Activated CD8-positive, alpha-beta T cell treated with anti-CD3 and anti-CD28 coated beads for 36 hours (primary cell): ENCODE measurements around the gene LCORL. TPM values are rescaled to one million over a fixed set of nuclear protein-coding genes. Genes with fewer than 3 reads are reported as not detected.
"Not testable (repeated sequence)": the region's sequence is repeated elsewhere in the genome, so short reads cannot be mapped to it uniquely, and the experiment has no call there.

ENCODE experiments used
- ATAC-seq: fragments of 200-7000 bp; cut with Tn5 transposase; one replicate; pipeline ENCODE4 v1.10.0; 2021; ENCODE audit warnings: mild to moderate bottlenecking, moderate library complexity
- CTCF ChIA-PET: fragments of 350-600 bp; sonication (Branson Sonifier 250); formaldehyde crosslinking; loops from one replicate; lab custom pipeline; 2021; ENCODE audit warnings: antibody characterized with exemption; lab: Charles Lee
- POLR2A ChIA-PET: fragments of 350-600 bp; sonication (Branson Sonifier 250); formaldehyde crosslinking; loops from one replicate; lab custom pipeline; 2021; ENCODE audit warnings: antibody characterized with exemption; lab: Charles Lee
- DNase-seq: peaks from one replicate; pipeline ENCODE4 v3.0.0-alpha.2; 2020
- H3K27ac Mint-ChIP-seq: one replicate; pipeline ENCODE4 v1.8.0; 2021; ENCODE audit warnings: mild to moderate bottlenecking, mixed read lengths
- H3K27me3 Mint-ChIP-seq: one replicate; pipeline ENCODE4 v1.8.0; 2021; ENCODE audit warnings: mixed read lengths
- H3K36me3 Mint-ChIP-seq: one replicate; pipeline ENCODE4 v1.8.0; 2021; ENCODE audit warnings: low read depth, mixed read lengths
- H3K4me1 Mint-ChIP-seq: one replicate; pipeline ENCODE4 v1.8.0; 2021; ENCODE audit warnings: low read depth, mixed read lengths
- H3K4me3 Mint-ChIP-seq: one replicate; pipeline ENCODE4 v1.8.0; 2021; ENCODE audit warnings: mild to moderate bottlenecking, moderate library complexity, mixed read lengths
- H3K9me3 Mint-ChIP-seq: one replicate; pipeline ENCODE4 v1.8.0; 2021; ENCODE audit warnings: mixed read lengths
- intact Hi-C: fragments of 100-400 bp; cut with micrococcal nuclease; formaldehyde crosslinking; loops from one replicate; pipeline ENCODE4 v1.10.0; 2022
- total RNA-seq, 2 experiments: library from RNA; stranded (reverse); gene quantifications; one replicate each; pipeline ENCODE4 v1.2.3, GENCODE V29; 2021
- TF ChIP-seq, protein P1 (sequence below): fragments of 200-600 bp; IDR thresholded peaks from one replicate; pipeline ENCODE4 v1.8.0; 2022; ENCODE audit warnings: antibody characterized with exemption, mild to moderate bottlenecking

LCORL gene
- total RNA-seq, 2 experiments from 2014 or later = 8.9 to 10.3 TPM

DNA sequence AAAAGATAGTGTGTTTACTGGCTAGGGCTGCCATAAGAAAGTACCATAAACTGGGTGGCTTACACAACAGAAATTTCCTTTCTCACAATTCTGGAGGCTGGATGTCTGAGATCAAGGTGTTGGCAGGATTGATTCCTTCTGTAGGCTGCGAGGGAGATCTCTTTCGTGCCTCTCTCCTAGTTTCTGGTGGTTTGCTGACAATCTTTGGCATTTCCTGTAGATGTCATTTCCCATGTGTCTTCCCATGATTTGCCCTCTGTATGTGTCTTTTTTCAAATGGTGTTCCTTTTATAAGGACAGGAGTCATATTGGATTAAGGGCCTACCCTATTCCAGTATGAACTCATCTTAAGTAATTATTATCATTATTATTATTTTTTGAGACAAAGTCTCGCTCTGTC, 27.9 kb upstream of the LCORL start:
- intact Hi-C loops = no loop called here
- Mint-ChIP-seq H3K36me3 (no peaks in the 10 kb centered on the region), H3K27me3 (peaks cover 13% of the 10 kb centered on the region), H3K9me3 (no peaks in the 10 kb centered on the region), H3K4me1 (no peaks in the 10 kb centered on the region), H3K4me3 (no peak overlapping the region), H3K27ac (no peak overlapping the region)
- POLR2A ChIA-PET = no interaction called here
- TF ChIP-seq, protein P1, sequence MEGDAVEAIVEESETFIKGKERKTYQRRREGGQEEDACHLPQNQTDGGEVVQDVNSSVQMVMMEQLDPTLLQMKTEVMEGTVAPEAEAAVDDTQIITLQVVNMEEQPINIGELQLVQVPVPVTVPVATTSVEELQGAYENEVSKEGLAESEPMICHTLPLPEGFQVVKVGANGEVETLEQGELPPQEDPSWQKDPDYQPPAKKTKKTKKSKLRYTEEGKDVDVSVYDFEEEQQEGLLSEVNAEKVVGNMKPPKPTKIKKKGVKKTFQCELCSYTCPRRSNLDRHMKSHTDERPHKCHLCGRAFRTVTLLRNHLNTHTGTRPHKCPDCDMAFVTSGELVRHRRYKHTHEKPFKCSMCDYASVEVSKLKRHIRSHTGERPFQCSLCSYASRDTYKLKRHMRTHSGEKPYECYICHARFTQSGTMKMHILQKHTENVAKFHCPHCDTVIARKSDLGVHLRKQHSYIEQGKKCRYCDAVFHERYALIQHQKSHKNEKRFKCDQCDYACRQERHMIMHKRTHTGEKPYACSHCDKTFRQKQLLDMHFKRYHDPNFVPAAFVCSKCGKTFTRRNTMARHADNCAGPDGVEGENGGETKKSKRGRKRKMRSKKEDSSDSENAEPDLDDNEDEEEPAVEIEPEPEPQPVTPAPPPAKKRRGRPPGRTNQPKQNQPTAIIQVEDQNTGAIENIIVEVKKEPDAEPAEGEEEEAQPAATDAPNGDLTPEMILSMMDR = no peak
- no peak for DNase-seq
- CTCF ChIA-PET = no interaction called here
- ATAC-seq = no peak

GRCh38 chr4:18042754-18043153, 21.2 kb upstream of the LCORL start:
- CTCF ChIA-PET = interaction anchor here (1.1 to 2.0 kb wide), 4 partner anchors 15 to 38 kb away, joined by 4 to 5 read pairs (median 4); no protein-coding TSS in a partner anchor
- H3K27me3 Mint-ChIP-seq = peaks cover 14% of the 10 kb centered on the region
- ATAC-seq = no peak
- TF ChIP-seq, protein P1 = peak; percentile 49
- no peak overlapping the region for H3K27ac Mint-ChIP-seq
- POLR2A ChIA-PET = no interaction called here
- no peaks in the 10 kb centered on the region for H3K36me3 Mint-ChIP-seq
- H3K9me3 Mint-ChIP-seq = no peaks in the 10 kb centered on the region
- no peaks in the 10 kb centered on the region for H3K4me1 Mint-ChIP-seq
- intact Hi-C loops = no loop called here
- DNase-seq = no peak
- no peak overlapping the region for H3K4me3 Mint-ChIP-seq

DNA sequence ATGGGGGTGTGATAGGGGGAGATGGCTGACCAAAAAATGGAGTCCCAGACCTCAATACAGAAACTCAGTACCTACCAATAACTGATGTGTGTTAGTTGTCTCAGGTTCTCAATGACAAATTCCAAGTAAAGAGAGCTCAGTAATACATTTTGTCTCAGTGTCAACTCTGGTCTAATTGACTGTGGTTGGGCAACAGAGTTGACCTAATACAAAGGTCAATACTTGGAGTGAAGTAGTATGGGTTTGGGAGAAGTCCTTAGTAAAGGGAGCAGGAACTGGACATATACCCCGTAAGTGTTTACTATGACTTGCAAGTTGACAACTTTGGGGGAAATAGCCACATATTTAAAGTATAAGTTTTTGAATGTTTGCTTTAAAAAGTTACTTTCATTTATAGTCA, 20.5 kb upstream of the LCORL start:
- Mint-ChIP-seq H3K27ac (no peak overlapping the region), H3K36me3 (no peaks in the 10 kb centered on the region), H3K27me3 (peaks cover 16% of the 10 kb centered on the region), H3K4me1 (no peaks in the 10 kb centered on the region), H3K4me3 (no peak overlapping the region), H3K9me3 (no peaks in the 10 kb centered on the region)
- TF ChIP-seq, protein P1 = no peak
- ATAC-seq (no peak), DNase-seq (no peak)
- ChIA-PET CTCF (no interaction called here), POLR2A (no interaction called here)
- intact Hi-C loops = no loop called here

GRCh38 chr4:18041114-18041513, 19.6 kb upstream of the LCORL start:
- no peak overlapping the region for H3K4me3 Mint-ChIP-seq
- no peaks in the 10 kb centered on the region for H3K36me3 Mint-ChIP-seq
- CTCF ChIA-PET = no interaction called here
- no peaks in the 10 kb centered on the region for H3K9me3 Mint-ChIP-seq
- intact Hi-C loops = no loop called here
- H3K27ac Mint-ChIP-seq = no peak overlapping the region
- POLR2A ChIA-PET = no interaction called here
- no peak for ATAC-seq
- TF ChIP-seq, protein P1 = no peak
- H3K4me1 Mint-ChIP-seq = no peaks in the 10 kb centered on the region
- DNase-seq = no peak
- peaks cover 16% of the 10 kb centered on the region for H3K27me3 Mint-ChIP-seq

GRCh38 chr4:18039113-18039512, 17.6 kb upstream of the LCORL start:
- ChIA-PET CTCF (no interaction called here), POLR2A (no interaction called here)
- ATAC-seq = no peak
- H3K4me3 Mint-ChIP-seq = no peak overlapping the region
- no peaks in the 10 kb centered on the region for H3K9me3 Mint-ChIP-seq
- intact Hi-C loops = no loop called here
- no peak for DNase-seq
- H3K36me3 Mint-ChIP-seq = no peaks in the 10 kb centered on the region
- H3K27me3 Mint-ChIP-seq = peaks cover 25% of the 10 kb centered on the region
- TF ChIP-seq, protein P1 = no peak
- no peaks in the 10 kb centered on the region for H3K4me1 Mint-ChIP-seq
- no peak overlapping the region for H3K27ac Mint-ChIP-seq

DNA sequence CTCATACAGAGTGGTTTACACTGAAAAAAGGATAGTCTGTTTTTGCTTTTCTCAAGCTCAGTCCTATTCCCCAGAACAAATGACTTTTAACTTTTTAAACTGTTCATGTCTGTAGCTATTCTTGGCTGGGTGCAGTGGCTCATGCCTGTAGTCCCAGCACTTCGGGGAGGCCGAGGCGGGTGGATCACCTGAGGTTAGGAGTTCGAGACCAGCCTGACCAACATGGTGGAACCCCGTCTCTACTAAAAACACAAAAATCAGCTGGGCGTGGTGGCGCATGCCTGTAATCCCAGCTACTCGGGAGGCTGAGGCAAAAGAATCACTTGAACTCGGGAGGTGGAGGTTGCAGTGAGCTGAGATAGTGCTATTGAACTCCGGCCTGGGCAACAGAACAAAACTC, 14.8 kb upstream of the LCORL start:
- ATAC-seq, H3K27ac Mint-ChIP-seq, H3K4me1 Mint-ChIP-seq, POLR2A ChIA-PET, intact Hi-C loops, H3K4me3 Mint-ChIP-seq, DNase-seq, H3K9me3 Mint-ChIP-seq, H3K36me3 Mint-ChIP-seq, CTCF ChIA-PET: not testable (repeated sequence)
- H3K27me3 Mint-ChIP-seq = peaks cover 28% of the 10 kb centered on the region
